Measurements from ENCODE around the gene RSPH3.
A peak's percentile ranks its signal among the peaks of the same experiment; 100 is the strongest.

- TF ChIP-seq CTCF (IDR thresholded peaks at IDR 0.05) (peak; percentile 20; the same call in 1 of the 2 replicates), TEAD4 (IDR thresholded peaks at IDR 0.05; ENCODE audit: borderline replicate concordance, insufficient read depth) (no peak), FOXM1 (IDR thresholded peaks at IDR 0.05; ENCODE audit: low read depth) (no peak)
These were observed at the start of gene RSPH3 for GRCh38 chr6:158999666-159000403.

Data from SK-N-SH (cell line).